GM19397 (cell line): ENCODE results near the gene PIH1D1.
A peak's percentile ranks its signal among the peaks of the same experiment; 100 is the strongest.
"Not testable (repeated sequence)": the region's sequence is repeated elsewhere in the genome, so short reads cannot be mapped to it uniquely, and the experiment has no call there.

Experiments
- ATAC-seq: cut with Tn5 transposase; IDR thresholded peaks from one replicate; pipeline ENCODE4 v1.9.1; 2021; ENCODE audit warnings: mild to moderate bottlenecking, moderate library complexity; ENCODE audit not compliant: unreplicated experiment

The PIH1D1 gene

GRCh38 chr19:49456326-49456725, 4.7 kb upstream of the PIH1D1 start:
- no peak for ATAC-seq

DNA sequence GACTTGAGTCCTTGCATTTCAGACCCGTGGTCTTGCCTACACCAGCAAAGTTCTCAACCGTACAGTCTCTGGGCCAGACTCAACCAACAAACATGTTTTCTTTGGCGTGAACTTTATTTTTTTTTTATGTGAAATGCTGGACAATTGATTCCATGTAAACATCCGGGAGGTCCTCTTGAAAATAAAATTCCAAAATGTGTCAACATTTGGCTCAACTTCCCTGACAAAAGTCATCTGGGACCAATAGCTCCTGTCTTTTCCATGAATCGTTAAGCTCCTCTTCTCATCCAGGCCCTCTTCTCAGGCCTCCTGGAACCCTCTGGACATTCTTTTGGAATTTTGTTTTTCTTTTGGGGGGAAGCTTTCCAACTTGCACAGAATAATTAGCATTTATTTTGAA, 4.2 kb upstream of the PIH1D1 start:
- no peak for ATAC-seq

GRCh38 chr19:49453757-49454240, 2.2 kb upstream of the PIH1D1 start:
- no peak for ATAC-seq

DNA sequence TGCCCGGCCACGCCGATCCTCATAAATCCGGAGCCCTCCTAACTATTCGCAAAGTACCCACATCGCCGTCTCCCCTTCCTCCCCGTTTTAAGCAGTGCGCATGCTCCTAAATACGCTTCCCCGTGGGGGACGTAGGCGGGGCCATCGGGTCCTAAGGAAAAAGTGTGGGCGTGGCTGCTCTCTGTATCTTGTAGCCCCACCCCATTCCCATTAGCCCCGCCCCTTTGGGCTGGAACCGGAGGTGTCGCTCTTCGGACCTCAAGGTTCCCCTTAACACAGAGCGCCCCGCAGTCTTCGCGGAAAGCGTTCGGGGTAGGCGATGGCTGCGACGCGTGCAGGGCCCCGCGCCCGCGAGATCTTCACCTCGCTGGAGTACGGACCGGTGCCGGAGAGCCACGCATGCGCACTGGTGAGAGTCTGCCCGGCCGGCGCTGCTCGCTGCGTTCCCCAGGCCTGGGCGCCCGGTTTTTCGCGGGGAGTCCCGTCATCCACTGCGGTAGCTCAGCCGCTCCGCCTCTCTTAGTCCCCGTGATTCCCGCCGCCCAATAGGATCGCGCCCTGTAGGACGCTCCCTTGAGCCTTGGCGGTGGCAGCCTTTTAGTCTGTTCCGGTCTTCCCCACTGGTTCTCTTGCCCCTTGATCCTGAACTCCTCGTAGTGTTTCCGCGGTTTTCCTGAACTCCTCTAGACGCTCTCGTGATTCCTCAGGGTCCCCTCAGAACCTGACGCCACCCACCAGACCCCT, 1.6 kb upstream of the PIH1D1 start, which contains the start of gene ALDH16A1:
Gene ALDH16A1 (plus strand): TSS at position 213 of the 744 bp plus-strand sequence. CDS start 107 bp downstream, at position 320.
- peak; percentile 86 for ATAC-seq

DNA sequence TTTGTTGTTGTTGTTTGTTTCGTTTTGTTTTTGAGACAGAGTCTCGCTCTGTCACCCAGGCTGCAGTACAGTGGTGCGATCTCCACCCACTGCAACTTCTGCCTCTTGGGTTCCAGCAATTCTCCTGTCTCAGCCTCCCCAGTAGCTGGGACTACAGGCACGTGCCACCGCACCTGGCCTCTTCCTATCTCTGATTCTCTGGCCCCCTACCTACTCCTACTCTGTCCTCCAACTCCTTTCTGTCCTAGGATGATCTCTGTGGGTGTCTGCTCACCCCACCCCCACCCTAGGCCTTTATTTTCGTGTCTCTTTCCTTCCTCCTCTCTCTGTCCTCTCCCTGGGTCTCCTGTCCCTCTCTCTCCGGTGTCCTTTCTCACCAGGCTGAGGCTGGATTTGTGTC, 1.2 kb downstream of the PIH1D1 start:
- no peak for ATAC-seq

- no peak for ATAC-seq
Observed at GRCh38 chr19:49448432-49448786, 3.2 kb downstream of the PIH1D1 start.

DNA sequence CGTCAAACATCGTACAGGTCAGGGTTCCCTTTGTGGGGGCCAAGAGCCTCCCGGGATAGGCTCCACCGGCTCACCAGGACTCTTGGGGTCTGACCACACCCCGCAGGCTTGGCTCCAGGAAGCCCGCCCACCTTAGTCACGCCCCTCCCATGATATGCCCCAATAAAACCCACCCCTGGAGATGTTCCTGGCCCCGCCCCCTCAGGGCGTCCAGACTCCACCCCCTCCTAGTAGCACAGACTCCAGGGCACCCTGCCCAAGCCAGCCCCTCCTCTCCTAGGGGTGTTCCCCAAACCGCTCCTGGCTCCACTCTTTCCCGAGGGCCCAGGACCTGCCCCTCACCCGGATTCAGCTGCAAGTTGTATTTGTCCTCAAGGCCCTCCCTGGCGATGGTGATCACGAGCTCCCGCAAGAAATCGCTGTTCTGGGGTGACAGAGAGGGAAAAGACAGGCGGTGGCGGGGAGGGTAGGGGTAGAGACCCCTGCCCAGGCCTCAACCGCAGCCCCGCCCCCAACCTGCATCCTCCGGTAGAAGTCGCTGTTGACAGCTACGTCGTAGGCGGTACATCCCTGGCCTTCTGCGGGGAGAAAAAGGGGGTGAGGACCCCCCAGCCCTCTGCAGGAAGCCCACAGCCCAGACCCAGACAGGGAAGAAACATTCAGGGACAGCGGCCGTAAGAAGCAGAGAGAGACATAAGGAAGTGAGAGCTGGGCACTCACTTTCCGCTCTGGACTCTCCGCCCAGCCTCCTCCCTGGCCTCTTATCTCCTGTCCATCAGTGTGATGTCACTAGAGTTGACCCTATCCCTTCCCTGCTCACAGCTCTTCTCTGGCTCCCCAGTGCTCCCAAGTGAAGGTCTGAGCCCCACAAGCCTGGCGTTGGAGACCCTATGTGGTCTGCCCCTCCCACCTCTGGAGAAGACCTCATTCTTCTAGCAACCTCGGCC, 3.9 kb downstream of the PIH1D1 start:
- ATAC-seq = no peak

- no peak for ATAC-seq
Observed at GRCh38 chr19:49445997-49446396, 5.6 kb downstream of the PIH1D1 start.

GRCh38 chr19:49444100-49444700, 7.4 kb downstream of the PIH1D1 start:
- ATAC-seq = not testable (repeated sequence)

GRCh38 chr19:49443366-49444099, 8.1 kb downstream of the PIH1D1 start:
- ATAC-seq = peak; percentile 81

DNA sequence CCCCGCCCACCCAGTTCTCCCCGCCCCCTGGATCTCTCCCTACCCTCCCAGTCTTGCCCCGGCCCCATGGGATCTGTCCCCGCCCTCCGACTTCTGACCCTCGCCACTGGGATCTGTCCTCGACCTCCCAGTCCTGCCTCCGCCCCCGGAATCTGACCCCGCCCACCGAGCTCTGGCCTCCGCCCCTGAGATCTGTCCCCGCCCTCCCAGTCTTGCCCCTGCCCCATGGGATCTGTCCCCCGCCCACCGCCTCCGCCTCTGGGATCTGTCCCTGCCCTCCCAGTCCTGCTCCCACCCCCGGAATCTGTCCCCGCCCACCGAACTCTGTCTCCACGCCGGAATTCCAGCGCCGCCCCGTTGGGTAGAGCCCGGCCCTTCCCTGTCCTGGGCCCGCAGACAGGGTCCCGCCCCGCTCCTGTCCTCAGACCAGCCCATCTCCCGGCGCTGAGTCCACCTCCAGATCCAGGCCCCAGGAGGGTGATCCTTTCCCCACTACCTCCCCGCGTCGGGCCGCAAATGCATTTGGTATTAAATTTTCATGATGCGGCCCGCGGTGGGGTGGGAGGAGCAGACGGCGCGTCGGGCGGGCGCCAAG, 8.7 kb downstream of the PIH1D1 start:
- peak; percentile 10 for ATAC-seq

DNA sequence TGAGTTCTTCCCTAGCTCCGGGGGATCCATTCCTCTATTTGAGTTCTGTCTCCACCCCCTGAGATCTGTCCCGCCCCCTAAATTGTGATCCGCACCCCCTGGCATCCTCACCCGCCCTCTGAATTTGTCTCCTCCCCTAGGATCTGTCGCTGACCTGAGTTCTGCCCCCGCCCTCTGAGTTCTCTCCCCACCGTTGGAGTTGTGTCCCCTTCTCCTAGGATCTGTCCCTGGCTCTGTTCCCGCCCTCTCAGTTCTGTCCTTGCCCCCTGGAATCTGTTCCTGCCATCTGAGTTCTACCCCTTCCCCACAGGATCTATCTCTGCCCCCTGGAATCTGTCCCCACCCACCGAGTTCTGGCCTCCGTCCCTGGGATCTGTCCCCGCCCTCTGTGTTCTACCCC, 9.3 kb downstream of the PIH1D1 start:
- ATAC-seq = no peak

DNA sequence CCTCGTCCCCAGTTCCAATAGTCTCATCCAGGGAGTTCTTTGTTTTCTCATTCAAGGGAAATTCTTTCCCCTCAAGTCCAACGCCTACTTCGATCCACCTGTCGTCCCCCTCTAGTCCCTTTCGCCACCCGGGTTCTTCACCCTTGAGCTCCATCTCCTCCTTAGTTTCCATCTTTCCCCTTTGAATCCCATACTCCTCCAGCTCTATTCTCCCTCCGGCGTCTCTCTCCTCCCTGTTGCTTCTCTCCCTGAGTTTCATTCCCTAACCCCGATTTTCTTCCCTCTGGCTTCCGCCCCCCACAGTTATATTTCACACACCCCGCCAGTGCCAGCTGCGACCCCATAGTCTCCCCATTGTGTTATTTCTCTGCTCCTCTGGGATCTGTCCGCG, 9.7 kb downstream of the PIH1D1 start:
- no peak for ATAC-seq

DNA sequence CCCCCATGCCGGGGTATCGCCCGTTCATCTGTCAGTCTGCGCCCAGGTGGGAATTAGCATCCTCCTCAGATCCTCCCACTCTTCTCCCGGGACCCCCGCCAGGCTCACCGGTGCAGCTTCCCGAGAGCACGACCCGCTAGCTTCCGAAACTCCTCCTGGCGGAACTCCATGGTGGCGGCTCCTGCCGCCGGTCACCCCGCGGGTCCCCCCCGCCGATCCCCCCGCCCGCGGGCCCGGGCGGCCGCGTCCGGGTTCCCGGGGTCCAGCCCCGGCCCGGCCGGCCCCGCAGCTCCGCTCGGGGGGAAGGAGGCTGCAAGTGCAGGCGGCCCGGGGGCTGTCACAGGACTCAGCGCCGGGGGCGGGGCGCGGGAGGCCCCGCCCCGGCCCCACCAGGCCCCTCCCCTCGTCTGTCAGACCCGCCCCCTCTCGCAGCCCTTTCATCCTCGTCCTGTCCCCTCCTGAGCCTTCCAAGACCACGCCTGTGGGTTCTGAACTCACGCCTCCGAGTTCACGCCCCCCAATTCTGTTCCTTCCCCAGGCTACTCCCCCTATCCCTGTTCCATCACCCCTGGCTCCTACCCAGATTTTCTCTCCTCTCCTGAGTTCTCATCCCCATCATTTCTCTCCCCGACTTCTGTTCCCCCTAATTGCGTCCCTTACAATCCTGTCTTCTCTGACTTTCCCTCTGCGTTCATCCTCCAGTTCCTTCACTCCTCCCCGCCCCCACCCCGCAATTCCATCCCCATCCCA, 10.2 kb downstream of the PIH1D1 start, which contains the start of gene SLC17A7:
Gene SLC17A7 (minus strand): TSS at position 318 of the 750 bp plus-strand sequence. CDS start 148 bp downstream, at position 170.
- no peak for ATAC-seq

GRCh38 chr19:49440439-49441209, 11.0 kb downstream of the PIH1D1 start:
- ATAC-seq = no peak

DNA sequence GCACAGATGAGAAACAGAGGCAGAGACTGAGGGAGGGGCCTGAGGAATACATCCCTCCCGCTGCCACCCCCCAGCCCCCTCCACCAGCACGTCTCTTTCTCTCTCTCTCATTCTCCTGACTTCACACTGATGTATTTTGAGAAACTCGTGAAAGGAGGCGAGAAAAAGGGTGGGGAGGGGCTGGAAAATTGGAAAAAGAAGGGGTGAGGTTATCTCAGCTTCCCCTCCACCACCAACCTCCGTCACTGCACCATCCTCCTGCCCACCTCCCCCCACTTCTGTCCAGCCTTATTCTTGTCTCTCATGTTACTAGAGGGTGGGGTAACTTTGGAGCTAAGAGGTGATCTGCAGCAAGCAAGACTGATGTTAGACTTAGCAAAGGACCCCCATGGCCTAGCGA, 11.8 kb downstream of the PIH1D1 start:
- no peak for ATAC-seq

GRCh38 chr19:49438261-49438660, 13.4 kb downstream of the PIH1D1 start:
- ATAC-seq = no peak

GRCh38 chr19:49437231-49437630, 14.4 kb downstream of the PIH1D1 start:
- no peak for ATAC-seq
